ENCODE measurements around the gene ASXL1.
"Not testable (repeated sequence)": the region's sequence is repeated elsewhere in the genome, so short reads cannot be mapped to it uniquely, and the experiment has no call there.

Gene ASXL1

DNA sequence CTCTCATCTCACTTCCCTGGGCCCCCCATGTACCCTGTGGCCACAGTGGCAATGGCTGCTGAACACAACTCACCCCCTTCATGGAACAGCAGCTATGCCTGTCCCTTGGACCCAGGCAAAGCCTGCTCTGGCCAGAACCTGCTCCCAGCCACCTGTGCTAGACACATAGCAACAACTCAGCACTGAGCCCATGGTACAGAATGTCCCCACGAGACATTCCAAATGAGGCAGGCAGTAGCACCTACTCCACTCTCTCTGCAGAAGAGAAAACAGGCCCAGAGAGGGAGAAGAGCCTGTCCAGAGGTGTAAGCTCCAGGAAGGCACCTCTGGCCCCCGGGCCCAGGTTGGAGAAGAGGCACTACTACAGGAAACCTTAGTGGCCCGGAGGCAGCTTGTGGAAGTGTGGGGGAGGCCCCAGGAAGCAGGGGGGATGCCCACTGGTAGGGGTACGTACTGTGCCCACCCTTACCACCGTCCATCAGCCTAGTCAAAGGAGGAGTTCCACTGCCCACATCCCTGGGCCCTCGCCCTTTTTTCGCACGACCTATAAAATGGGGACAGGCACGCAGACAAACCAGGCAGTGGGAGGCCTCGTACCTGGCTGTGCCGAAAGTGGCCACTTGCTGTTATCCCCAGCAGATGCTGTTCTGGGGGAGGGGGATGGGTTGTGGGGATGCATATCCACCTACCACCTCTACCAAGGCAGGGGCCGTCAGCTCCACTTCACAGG is 97.2 kb downstream of the ASXL1 start:
- DNase-seq = no peak

DNA sequence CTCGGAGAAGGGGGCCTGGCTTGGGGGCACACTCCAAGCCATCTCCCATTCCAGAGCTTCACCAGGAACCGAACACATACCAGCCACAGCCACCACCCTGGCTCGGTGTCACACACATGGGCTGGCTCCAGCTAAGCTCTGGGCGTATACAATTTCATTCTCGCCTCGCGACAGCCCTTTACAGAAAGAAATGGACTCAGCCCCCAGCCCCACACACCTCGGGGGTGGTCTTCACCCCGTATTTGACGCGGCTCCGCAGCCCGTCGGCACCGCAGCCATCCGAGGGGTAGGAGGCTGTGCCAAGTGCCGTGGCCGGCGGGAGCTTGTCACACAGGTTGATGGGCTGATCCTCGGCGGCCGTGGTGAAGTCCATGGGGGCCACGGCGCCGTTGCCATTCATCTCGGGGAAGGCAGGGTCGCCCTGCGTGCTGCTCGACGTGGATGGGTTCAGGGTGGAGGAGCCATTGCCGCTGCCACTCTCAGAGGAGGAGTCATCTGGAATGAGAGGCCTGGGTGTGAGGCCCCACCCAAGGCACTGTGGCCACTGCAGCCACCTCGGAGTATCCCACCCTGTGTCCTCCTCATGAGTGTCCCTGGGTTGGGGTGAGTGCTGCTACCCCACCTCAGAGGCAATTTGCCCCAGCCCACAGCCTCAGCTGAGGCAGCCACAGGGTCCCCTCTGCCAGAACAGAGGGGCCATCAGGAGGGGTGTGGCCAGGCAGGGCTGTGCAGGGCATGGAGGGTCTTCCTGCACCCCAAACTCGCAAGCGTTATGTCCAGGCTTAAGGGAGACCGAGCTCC is 98.0 kb downstream of the ASXL1 start:
- no peak for DNase-seq

DNA sequence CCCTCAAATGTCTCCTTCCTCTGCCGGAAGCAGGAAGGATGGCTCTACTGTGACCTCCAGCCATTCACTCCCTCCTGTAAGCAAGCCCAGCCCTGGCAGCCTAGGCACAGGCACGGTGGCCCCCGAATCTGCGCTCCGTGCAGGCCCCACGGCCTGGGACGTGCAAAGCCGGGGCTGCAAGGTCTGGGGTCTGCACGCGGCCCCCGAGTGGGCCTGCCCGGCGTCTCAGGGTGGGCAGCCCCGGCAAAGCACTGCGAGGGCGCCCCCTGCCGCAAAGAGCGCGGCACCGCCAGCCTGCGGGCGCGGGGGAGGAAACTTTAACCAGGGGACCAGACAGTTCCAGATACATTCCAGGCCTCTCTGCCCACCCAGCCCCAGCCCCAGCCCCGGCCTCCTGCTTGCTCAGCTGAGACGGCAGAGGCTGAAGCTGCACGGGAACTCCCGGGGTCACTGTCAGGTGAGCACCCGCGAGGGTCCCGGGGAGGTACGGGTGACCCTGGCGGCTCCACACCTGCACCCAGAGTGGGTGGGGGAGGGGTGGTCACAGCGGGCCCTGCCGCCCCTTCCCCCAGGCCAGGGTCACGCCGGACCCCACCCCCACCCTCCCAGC is 98.8 kb downstream of the ASXL1 start:
- no peak for DNase-seq

DNA sequence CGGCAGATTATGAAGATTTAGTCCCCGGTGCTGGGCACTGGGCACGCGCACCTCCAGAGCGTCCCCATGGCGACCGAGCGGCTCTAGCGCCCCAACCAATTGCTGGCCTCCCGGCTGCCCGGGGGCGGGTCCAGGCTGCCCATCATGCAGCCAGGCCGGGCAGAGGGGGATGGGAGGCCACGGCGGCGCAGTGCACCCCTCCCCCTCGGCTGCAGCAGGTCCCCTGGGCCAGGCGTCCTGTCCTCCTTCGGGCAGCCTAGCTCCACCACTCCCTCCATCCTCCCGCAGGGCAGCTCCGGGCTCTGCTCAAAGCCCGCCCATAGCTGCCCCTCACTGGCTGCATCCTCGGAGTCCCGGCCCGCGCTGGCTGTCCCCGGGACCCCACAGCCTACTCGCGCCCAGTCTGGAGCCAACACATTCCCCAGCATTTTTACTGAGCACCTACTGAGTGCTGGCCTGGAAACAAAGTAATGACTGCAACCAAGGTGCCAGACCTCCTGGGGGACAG is 99.4 kb downstream of the ASXL1 start:
- peak; percentile 64 for DNase-seq

DNA sequence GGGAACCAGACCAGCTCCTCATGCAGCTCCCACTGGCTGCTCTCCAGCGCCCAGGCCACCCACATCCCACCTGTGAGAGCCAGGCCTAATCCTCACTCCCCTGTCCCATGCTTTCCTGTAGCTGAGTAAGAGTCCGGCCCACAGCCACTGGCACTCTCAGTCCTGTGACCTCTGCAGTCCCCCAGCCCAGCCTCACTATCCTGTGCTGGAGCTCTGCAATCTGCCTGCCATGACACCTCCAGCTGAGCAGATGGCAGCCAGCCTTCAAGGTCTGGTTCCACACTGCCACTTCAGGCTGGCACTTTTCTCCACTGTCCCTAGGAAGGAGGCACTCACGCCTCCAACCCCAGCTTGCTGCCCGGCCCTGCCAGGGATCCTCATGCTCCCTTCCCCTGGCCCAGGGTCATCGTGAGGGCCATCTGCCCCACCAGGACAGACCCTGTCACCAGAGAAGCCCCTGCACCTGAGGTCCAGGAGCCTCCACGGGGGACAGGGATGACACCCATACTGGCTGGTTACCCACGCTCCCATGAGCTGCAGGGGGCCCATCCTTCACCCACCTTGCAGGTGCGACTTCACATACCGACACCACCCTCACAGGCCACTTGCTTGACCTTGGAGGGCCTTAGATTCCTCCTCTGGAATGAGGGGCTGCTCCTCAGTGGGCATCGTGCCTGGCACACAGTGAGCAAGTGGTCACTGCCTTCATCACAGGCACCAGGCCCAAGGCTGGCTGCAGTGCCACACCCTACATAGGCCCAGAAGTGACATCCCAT is 100.1 kb downstream of the ASXL1 start:
- no peak for DNase-seq

DNA sequence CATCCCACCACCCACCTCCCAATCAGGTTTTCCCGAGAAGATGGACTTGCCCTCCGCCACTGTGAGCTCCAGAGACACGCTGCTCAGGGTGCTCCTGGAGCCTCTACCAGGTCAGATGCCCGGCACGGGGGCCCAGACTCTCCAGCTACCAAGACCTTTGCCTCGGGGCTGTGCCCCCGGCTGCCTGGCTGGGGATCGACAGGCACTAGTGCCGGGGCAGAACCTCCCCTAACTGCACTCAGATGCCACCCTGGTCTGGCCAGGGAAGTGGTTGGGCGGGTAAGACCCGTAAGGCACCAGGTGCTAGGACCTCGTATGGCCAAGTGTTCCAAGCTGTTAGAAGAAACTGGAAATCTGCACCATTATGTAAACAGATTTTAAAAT is 100.7 kb downstream of the ASXL1 start:
- DNase-seq = no peak

DNA sequence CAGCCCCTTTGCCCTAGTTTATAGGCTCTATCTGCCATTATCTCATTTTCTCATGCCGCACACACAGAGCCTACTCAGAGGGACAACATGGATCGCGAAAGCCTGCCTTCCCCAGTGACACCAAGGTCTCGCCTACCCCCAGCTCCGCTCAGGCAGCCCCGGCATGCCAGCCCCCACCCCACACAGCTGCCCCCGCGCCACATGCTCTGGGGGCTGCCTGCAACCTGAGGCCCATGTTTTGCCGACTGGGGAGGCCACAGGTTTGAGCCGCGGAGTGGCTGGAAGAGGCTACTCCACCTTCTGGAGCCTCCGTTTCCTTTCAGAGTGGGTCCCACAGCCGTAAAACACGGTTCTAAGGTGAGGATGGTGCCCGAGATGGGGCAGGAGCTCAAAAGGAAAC is 102.1 kb downstream of the ASXL1 start:
- no peak for DNase-seq

DNA sequence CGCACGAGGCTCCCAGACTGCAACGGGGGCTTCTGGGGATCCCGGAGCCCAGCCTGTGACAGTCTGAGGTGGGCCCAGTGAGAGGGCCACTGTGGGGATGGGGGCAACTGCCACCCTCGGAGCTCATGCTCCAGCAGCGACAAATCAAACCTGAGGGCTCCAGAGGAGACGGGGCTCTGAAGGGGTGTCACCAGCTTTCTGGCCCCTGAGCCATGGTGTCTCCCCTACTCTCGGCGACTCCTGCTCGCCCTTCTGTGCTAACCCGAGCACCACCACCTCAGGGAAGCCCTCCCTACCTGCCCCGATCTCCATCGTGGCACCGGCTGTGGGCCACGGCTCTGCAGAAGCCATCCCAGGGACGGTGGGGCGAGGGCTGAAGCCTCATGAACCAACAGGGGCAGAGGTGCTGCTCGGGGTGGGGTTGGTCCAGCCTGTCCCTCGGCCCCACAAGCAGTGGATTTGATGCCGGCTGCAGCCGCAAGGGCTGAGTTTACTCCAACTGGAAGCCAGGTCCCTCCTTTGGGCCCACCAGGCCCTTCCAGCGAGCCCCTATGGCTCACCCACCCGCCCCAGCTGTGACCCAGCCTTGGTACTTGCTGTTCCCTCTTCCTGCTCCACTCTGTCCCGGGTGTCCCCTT is 102.7 kb downstream of the ASXL1 start:
- no peak for DNase-seq

DNA sequence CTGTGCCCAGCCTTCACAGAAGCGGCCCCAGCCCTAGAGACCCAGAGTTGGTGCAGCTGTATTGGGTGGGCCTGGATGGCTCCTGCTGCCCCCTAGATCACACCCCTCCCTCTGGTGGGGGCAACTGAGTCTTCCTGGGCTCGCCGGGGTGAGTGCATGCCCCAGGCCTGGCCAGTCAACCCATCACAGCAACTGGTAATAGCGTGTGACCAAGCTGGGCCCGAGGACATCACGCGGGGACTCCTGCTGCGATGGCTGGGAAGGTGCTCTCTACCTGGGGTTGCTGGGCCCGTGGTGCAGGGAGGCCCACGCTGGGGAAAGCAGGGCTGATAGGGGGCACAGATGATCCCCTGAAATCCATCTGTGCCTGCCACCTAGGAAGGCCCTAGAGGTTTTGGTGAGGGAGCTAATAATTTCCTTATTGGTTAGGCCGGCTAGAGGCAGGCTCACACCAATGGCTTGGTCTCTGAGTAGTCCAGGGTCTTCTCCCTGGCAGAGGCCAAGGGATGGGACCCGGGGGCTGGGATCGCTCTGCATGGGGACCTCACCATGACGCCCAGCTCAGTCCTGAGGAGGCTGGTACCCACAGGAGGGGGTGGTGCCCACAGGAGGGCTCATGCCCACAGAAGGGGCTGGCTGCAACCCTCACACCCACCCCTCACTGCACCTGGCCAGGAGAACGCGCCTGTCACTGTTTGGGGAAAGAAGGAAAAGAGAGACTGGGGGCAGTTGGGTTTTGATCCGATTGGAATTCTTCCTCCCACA is 103.9 kb downstream of the ASXL1 start:
- DNase-seq = no peak

DNA sequence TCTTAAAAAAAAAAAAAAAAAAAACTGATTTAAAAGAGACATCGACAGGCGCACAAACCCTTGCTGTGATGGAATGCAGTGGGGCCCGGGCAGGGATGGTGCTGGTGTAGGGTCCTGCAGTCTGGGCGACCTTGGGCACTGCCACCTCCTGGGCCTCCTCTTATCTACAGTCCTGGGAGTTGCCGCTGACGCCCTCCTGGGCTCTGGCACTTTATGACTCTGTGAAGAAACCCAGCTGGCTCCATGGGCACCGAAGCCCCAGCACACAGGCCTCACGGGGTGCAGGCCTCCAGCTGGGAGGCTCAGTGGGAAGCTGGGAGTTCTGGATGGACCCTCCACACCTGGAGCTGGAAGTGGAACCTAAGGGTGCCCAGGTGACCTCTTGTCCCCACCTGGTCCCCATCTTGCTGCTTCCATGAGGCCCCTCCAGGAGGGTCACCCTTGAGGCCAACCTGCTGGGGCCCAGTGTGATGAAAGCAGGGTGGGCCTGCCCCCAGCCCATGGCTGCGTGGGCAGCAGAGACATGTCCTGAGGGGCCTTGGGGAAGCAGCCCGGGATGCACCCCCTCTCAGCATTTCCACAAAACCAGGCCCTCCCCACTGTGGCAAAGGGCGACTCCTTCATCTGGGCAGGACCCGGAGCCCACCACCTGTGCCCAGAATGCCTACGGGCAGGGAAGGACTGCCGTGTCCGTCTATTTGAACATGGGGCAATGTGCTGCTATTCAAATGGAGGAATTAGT is 104.9 kb downstream of the ASXL1 start:
- no peak for DNase-seq

DNA sequence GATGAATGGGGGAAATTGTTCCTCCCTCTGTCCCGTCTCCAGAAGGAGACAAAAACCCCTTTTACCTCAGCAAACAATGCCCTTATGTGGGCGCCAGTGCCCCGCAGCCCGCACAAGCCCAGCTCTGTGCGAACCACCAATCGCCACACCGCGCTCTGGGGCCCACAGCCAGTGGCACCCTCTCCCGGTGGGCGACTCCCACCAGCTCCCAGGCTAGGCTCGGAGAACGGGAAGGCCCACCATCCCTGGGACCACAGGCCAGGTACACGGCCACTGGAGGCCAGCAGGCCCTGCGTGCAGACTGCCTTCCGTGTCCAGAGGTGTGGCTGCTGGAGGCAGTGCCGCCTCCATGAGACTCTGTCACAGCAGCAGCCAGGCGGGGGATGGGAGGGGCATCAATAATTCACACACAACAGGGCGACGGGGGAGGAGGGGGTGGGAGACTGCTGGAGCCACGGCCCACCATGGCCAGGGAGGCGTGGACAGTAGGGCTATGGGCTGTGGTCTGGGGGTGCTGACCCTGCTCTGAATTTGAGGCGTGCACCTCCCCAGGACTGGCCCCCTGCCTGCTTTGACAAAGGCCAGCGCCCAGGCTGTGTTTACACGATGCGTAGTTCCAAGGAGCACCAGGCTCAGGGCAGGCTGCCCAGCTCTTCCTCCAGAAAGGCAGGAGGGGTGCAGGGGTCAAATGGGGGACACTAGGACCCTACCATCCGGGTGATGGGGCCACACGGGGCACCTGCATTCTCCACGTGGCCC is 105.7 kb downstream of the ASXL1 start:
- DNase-seq = no peak

DNA sequence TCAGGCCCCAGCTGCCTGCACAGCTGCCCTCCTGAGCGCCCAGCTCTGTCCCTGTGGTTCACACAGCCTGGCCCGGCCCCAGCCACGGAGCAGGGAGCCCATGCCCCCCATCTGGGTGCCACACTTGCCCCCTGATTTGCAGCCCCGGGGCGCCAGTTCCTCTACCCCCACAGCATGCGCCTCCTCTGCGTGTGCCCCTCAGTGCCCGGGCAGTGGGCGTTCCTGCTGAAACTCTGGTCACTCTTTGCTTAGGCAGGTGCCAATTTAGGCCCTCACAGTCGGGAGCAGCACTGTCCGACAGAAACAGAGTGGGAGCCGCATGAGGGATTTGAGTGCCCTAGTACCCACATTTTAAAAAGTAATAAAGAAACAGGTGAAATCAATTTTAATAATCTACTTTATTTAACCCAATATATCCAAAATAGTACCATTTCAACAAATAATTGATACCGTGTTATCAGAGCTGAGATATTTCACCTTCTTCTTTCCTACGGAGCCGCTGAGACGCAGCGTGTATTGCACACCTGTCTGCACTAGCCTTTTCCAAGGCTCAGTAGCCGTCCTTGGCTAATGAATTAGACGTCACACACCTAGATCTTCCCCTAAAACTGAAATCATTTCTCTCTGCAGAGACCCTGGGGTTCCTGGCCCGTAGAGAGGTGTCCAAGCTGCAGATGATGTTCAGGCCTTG is 106.4 kb downstream of the ASXL1 start:
- DNase-seq = no peak

DNA sequence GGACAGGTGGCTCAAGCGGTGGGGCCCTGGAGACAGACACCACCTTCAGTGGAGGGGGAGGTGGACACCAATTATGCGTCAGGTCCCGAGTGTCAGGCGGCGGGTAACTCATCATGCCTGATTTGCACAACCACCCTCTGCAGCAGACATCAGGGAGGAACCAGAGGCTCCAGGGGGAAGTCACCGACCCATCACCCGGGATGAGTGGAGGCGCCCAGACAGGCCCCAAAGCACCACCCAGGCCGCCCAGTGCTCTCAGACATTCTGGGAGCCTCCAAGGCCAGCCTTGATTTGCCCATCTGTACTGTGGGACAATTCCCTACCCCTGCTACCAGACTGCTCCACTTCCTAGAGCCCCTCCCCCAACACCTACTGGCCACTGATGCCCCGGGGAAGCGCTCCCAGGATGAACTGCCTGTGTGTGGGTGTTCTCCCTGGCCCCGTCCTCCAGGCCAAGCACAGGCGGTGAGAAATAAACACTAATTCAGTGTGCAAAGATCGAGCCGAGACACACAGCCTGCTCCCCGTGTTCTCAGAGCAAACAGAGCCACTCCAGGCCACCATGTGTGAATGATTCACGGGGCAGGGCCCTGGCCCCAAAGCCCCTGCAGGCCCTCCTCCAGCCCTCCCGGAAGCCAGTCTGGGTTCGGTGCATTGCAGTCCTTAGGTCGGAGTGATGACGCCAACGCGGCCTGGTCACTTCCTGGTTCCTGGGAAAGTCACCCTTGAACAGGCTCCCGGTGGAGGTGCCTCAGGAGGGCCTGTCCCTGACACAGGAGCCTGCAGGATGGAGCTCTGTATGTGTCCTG is 107.2 kb downstream of the ASXL1 start:
- no peak for DNase-seq

DNA sequence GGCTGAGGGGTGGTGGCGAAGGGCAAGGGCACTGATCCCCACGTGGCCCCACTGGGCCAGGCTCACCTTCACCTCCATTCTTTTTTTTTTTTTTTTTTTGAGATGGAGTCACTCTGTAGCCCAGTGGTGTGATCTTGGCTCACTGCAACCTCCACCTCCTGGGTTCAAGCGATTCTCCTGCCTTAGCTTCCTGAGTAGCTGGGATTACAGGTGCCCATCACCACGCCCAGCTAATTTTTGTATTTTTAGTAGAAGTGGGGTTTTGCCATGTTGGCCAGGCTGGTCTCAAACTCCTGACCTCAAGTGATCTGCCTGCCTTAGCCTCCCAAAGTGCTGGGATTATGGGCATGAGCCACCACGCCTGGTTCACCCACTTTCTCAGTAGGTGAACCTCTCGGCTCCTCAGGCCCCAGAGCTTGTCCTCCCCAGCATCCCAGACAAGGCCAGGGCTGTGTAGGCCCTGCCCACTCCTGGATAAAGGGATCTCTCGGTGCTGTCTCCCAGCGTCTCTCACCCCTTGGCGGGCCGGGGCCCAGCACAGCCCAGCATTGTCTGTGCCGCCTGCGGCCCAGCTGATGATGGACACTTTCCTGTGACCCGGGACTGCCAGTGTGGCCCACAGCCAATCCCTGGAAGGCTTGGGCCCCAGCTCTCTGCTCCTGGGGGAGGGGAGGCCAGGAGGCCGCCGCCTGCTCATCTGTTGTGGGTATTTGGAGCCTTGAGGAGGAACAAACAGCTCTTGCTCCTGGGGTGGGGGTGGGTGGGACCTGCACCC is 108.0 kb downstream of the ASXL1 start:
- DNase-seq = not testable (repeated sequence)

DNA sequence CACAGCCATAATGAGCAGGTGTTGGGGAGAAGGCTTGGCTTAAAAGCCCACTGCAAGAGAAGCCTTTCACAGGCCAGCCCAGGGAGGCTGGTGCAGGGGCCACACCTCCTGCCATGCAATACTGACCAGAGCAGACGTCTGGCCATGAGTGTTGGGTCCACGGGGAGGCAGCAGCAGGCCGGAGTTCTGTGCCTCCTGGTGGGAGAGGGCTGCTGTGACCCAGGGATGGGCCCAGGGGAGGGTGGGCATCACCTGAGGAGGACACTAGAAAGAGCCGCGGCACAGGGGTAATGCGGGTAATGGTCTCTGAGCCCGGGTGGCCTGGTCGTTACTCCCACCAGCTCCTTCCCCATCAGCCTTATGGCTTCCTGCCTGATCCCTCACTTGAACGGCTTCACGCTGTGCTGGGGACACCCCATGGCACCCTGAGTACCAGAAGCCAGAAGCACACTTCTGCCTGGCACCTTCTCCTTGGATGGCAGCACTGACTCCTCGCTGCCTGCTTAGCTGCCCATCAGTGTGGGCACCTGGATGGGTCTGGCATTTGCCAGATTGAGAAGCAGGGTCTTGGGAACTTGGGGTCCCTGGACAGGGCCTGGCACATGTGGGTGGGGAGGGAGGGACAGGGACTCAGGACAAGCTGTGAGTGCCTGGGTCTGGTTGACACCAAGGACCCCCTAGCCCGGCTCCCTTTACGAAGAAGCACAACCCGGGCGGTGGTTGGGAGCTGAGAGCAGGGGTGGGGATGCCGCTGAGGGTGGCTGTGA is 108.8 kb downstream of the ASXL1 start:
- DNase-seq = no peak

DNA sequence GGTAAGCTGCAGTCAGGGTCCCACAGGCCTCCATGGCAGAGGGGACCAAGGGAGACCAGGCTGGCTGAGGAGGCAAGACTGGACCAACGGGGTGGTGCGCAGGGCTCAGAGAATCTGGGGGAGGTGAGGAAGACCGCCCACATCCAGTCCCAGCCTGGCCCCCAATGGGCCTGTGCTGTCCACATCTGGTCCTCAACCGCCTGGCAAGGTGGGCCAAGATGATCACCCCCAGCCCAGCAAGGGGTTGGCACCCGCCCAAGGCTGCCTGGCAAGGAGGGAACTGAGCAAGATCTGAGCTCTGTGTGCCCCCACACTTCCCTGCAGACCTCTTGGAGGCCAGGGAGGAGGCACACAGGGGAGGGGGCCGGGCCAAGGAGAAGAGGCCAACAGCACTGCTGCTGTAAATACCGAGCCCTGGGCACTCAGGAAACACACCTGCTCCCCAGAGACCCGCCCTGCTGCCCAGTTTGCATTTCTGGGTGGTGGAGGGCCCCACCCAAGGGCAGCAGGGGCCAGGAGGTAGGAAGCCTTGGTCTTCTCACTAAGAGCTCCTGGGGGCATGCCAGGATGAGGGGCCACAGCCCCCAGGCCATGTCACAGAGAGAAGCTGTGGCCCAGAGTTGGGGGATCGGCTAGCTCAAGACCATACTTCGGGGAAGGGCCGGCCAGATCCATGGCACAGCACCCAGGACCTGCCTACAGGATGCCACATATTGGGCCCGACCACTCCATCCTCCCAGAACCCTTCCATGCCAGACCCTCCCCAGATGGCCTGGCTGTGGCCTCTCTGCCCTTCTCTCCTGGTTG is 109.6 kb downstream of the ASXL1 start:
- no peak for DNase-seq
